ENCODE results near the gene UCHL3.

- TF ChIP-seq CTCF (IDR thresholded peaks at IDR 0.05; ENCODE audit: low read length) (no peak), EZH2 (IDR thresholded peaks at IDR 0.05; ENCODE audit: borderline replicate concordance, low read length) (no peak)
Measured at GRCh38 chr13:75507027-75508001, 42.3 kb upstream of the UCHL3 start.
